NK-92 treated with Interleukin-12 subunit alpha and Interleukin-12 subunit beta, amount 100 ng/mL, for 24 hours (cell line): ENCODE measurements around the gene COL9A2.

Source experiments
- DNase-seq: peaks from one replicate; lab custom pipeline; 2025; lab: John Stamatoyannopoulos, UW

COL9A2 gene

DNA sequence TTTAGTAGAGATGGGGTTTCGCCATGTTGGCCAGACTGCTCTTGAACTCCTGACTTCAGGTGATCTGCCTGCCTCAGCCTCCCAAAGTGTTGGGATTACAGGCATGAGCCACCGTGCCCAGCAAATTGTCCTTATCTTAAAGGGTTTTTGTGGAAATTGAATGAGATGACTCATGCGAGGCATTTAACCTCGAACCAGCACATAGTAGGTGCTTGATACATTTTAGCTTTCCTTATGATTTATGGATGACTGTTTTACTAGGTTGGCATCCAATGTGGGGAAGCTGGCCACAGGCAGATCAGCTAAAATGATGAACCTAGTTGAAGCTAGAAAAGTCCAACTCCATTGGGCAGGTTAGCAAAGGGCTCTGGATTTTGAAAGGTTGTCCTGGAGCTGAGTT, 1.4 kb upstream of the COL9A2 start:
- no peak for DNase-seq

DNA sequence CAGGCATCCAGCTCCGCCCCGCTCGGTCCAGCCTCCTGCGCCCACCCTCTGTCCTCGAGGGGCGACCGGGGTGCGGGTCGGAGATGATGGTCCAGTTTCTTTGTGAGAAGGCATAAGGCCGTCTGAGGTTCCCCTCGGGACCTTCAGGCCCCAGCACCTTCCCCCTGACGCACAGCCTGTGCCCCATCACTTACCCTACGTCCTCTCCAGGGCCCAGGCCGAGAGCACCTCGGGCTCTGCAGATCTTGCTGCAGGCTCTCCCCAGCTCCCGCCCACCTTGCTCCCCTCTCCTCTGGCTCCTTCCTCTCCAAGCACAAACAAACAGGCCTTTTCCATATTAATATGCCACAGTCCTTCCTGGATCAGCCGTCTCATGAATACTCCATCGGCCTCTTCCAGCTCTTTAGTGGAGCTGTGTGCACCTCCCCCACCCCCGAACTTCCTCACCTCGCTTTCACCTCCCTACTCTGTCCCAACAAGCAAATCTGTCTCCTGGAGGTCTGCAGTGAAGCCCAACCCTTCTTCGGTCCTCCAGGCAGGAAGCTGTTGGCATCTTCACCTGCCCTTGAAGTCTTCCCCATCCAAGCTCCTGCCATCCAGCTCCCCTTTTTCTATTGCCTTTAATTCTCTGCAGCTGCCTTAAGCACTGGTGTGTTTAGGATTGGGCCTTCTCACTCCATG, 448 bp upstream of the COL9A2 start:
- no peak for DNase-seq

DNA sequence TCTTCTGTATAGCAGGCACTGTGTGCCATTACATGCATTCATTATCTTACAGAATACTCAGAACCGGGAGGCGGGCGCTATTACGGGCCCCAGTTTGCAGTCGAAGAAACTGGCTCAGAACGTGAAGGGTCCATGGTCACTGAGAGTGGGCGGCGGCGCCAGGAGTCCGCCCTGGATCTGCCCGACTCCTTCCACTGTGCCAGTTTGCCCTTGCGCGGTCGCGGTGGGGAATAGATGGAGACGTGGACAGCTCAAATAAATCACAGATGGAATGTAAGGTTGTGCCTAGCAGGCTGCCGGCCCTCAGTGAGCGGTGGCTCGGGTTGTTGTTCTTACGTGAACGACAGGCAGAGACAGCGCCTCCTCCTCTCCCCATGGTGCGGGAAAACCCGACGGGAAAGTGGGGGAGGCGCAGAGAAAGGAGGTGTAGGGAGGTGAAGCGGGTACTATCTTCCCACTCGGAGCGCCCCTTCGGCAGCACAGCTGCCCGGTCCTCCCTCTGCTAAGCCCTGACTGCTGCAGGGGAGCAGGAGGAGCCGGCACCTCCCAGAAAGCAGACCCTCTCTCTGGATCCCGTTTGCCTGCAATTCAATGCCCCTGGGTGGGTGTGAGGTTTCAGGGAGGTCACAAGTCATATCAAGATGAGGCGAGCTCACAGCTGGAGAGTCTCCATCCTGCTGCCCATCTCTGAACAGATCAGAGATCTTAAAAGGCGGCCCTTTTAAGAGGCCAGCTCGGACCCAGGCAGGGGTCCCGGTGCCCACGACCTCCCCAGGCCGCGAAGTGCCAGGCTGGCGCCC, 1.1 kb downstream of the COL9A2 start:
- no peak for DNase-seq

DNA sequence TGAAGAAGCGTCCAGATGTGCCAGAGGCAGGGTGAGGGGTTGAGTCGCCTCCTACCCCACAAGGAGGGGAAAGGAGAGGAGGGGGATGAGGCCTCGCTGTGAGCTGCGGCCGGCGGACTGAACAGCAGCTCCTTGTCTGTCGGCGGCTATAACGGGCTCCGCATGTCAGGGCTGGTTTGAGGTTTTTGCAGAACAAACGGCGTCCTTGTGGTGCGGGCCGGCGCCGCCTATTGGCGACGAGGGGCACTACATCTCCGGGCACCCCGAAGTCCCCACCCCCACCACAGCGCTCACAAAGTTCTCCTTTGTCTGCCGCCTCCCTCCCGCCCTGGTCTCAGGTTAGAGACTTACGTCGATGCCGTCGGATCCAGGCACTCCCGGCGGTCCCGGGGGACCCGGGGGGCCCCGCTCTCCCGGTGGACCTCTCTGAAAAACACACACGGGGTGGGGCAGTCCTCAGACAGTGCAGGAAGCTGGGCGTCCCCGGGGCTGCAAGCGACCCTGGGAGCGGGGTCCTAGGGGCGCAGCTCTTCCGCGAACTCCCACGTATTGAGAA, 1.8 kb downstream of the COL9A2 start:
- peak; percentile 34 for DNase-seq

DNA sequence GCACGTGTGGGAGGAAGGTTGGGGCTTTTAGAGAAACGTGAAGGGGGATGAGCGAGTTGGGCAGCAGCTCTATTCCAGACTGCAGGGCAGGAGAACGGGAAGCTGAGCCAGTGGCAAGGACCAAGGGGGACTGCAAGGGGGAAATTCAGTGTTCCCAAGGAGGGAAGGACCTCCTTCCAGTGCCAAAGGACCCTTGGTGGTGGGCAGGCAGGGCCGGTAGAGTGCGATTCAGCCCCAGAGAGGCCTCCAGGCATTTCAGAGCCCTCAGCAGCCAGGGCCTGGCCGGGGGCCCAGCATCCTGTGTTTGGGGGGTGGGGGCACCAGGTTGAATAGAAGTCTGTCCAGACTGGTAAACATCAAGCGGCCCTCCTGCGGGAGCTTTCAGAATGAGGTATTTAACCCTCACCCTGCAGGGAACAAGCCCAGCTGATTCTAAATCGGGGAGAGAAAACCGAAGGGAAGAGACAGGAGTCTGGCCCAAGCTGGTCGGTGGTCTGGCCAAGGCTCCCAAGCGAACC, 2.3 kb downstream of the COL9A2 start:
- no peak for DNase-seq

DNA sequence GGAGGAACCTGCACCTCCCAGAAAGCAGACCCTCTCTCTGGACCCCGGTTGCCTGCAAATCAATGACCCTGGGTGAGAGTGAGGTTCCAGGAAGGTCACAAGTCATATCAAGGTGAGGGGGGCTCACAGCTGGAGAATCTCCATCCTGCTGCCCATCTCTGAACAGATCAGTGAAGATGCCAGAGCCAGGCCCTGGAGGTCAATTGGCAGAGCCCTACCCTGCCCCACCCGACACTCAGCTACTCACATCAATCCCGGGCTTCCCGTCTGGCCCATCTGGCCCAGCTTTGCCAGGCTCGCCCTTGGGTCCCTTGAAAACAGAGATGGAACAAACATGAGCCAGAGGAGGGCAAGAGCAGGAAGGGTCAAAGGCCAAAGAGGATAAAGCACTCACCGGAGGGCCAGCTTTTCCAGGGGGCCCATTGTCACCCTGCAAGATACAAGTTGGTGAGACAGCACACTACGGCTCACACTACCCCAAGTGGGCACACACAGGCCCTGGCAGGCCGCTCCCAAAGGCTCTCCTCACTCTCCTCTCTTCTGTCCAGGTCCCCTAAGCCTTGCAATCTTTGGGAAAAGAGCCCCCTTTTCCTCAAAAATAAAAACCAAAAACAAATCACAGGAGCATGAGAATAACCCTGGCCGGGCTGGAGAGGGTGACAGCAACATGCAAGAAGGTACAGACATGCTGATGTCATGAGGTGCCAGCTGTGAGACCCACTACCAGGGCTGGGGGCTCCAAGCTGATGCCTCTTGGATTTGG, 2.9 kb downstream of the COL9A2 start:
- DNase-seq, result no peak

DNA sequence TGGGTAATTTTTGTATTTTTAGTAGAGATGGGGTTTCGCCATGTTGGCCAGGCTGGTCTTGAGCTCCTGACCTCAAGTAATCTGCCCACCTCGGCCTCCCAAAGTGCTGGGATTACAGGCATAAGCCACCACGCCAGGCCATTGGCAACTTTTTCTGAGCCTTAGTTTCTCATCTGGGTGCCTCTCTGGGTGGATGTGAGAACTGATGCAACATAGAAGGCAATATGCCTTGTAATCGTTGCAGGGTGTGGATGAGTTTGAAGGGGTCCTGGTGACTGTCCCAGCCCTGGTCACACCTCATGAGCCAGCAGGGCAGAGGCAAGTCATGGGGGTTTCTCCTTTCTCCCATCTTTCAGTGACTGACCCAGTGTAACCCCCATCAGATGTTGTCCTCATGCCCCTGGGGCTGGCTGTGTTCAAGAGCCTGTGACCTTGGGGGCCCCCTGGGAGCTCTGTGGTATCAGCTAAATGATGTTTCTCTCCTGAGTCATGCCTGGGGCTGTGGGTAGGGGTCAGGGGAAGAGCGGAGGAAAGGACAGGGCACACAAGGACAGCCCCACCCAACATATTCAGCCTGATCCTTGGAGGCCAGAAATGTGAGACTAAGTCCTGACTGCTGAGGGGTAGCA, 3.6 kb downstream of the COL9A2 start:
- DNase-seq, result no peak

DNA sequence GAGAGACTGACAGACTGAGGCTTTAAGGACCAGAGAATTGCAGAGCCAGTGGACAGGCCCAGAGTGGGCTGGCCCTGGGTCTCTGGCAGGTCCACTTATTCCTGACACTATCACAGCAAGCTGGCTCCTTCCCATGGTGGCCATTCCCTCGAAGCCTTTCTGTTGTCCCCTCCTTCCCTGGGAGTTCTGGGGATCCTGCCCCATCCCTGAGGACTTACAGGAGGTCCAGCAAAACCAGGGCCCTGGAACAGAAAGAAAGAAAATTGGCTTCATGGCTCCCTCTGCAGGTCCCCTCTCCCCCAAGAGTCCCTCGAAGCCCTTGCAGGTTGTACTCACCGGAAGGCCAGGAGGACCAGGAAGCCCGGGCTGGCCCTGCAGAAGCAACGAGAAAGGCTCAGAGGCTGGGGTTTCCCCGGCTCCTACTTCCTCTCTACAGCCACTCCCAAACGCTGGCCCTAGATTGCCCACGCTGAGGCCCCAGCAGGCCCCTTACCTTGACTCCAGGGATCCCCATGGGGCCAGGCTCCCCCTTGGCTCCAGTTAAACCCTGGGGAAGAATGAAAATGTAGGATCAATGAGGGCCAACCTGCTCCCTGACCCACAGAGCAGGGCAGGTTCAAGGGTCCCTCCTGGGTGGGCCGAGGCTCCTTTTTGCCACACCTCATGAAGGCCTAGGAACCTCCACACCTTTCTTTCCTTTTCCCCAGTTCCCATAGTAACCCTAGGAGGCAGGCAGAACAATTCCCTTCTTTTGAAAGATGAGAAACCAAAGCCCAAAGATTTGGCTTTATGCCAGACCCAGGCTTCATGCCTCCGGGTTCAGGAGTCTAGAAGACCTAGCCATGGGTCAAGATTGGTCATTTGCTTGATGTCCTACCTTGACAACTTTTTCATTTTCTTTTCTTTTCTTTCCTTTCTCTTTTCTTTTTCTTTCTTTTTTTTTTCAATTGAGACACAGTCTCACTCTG, 4.6 kb downstream of the COL9A2 start:
- no peak for DNase-seq

DNA sequence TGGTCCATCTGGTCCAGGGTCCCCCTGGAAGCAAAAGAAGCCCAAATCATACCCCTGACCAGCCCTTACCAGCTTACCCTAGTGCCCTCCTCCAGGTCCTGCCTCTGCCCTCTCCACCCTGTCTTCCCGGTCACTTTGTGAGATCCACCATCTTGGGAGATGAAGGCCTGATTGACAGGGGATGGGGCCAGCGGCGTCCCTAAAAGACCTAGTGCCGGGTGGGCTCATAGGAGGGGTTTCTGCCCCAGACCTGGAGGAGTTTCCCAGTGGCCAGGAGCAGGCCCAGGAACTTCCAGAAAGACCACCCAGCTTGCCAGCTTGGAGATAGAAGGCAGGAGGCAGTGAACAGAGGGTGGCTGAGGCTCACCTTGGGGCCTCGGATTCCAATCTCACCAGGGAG, 5.4 kb downstream of the COL9A2 start:
- no peak for DNase-seq

DNA sequence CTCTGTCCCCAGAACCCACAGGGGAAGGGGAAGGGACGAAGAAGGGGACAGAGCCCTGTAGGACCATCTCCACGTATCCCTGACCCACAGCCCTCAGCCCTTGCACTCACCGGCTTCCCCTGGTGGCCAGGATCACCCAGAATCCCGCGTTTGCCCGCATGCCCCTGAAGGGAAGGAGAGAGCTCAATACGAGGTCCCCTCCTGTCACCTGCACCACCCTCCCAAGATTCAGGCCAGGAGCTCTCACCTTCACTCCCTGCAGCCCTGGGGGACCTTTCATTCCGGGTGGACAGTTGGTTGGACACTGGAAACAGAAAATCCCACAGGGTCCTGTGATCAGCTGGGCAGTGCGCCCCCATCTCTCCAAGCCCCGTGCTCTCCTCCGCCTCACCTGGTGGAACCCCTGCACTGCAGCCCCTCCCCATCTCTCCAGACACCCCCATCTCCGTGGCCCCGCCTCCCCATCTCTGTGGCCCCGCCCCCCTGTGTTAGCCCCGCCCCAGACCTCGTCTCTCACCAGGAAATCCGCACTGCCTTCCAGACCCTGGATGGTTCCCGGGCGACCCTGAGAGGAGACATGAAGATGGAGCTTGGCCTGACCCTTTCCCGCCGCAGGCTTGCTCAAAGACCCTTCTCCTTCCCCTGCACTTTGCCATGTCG, 6.0 kb downstream of the COL9A2 start:
- DNase-seq, result no peak

DNA sequence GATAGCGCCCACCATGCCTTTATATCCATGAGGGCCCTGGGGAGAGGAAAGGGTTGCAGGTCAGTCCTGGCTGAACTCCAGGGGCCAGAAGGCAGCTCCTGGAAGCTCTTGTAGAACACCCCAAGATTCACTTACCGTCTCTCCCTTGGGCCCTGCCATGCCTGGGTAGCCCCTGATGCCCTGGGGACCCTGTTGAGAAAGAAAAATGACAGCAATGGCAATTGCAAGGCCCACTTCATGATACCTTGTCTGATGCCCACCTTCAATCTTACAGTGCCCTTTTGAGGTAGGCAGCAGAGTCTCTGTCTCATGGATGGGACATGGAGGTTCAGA, 7.0 kb downstream of the COL9A2 start:
- DNase-seq, result no peak

DNA sequence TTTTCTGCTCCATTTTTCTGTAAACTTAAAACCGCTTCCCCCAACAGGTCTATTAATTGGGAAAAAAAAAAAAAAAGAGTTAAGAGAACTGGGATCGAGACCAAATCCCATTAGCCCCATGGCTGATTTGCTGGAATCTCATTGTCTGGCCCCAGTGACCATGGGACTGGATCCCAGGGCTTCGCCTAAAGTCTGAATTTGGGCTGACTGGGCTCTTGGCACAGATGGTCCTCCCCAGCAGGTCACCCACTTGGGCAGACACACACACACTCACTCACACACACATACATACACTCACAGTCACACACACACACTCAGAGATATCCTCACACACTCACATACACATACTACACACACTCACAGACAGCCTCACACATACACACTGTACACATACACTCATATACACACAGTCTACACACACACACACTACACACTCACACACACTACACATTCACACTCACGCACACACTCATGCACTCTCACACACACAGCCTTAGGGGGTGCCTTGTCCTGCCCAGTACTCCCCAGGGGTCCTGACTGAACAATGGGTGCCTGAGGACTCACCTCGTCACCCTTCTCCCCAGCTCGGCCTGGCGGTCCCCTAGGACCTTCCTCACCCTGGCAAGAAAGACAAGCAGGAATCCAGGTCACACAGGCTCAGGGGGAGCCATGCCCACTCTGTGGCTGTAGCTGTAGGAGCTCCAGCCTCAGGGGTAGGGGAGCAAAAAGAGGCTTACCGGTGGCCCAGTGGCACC, 7.5 kb downstream of the COL9A2 start:
- no peak for DNase-seq

DNA sequence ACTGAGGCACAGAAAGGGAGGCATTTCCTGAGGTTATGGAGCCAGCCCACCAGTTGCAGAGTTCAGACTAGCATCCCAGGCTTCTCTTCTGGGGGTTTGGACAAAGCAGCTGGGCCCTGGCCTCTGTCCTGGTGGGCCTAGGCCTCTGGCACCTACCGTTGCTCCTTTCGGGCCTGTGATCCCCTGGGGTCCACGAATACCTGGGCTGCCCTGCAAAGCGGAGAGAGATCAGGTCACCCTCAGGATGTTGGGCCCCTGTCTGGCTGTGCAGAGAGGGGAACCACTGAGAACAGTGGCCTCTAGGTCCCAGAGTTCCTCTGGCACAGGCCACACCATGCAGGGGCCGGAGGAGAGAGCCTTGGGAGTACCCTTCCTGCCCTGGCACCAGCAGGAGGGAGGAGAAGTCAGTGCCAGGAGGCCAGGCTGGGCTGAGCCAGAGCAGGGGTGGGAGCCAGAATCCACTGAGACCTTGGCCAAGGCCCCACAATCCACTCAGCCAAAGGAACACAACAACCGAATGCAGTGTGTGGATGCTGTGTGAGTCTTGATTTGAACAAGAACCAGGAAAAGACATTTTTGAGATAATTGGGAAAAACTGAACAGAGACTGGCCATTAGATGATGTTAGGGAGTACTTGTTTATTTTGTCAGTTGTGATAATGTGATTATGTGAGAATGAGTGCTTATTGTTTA, 8.9 kb downstream of the COL9A2 start:
- DNase-seq, result no peak

DNA sequence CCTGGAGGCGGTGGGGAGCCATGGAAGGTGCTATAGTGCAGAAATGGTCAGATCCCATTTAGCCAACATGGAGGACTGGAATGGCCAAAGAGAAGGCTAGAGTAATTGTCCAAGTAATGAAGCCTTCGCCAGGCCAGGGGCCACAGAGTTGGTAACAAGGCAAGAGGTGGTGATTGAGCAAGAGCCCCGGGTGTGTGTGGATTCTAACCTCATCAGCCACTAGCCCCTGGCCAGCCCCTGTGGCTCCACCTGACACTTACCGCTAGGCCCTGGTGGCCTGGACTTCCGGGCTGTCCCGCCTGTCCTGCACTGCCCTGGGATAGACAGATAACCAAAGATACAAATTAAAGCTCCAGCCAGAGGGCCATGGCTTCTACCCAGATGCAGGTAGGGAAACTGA, 9.9 kb downstream of the COL9A2 start:
- DNase-seq, result no peak

DNA sequence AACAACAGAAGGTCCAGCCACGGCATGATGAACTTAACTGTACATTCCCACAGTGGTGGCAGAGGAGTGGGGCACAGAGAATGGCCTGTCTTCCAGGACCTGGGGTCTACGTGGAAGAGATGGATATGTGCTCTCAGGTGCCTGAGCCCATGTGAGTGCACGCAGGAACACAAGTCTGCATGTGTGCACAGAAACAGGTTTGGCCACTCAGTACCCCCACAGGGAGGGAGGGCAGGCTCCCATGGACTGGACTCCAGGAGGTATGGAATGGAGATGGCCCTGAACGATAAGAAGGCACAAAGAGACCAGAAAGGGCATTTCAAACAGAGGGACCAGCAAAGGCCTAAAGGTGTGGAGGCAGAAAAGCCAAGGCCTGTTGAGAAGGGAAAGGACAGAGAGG, 10.8 kb downstream of the COL9A2 start:
- DNase-seq, result no peak

DNA sequence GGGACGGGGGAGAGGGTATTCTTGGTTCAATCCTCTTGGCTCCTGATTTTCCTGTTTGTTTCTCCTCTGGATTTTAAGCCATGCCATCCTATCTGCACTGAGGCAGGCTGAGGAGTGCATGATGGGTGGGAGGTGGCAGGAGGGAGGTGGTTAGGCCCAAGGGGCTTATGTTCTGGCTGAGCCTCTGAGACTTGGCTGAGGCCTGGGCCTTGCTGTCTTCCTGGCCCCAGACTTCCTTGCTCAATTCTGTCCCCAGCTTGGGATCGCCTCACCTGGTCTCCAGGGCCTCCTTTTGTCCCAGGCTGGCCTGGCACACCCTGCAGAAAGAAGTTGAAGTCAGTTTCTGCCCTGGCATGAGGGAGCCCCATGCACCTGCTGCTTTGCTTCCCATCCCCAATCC, 11.2 kb downstream of the COL9A2 start:
- DNase-seq, result no peak

DNA sequence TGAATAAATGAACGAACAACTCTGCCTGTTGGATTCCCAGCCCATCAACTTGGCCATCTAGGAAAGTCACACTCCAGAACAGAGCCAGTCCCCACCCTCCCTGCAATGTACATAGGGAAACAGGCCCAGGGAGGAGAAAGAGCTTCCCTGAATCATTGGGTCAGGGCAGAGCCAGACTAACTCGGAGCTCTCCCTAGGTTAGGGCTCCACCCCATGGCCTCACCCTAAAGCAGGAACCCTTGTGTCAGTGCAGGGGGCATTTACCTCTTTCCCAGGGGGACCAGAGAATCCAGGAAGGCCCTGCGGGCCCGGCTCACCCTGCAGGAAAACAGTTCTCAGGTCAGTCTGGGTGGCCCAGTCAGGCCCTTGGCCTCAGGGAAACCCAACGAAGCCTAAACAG, 11.6 kb downstream of the COL9A2 start:
- DNase-seq, result no peak

DNA sequence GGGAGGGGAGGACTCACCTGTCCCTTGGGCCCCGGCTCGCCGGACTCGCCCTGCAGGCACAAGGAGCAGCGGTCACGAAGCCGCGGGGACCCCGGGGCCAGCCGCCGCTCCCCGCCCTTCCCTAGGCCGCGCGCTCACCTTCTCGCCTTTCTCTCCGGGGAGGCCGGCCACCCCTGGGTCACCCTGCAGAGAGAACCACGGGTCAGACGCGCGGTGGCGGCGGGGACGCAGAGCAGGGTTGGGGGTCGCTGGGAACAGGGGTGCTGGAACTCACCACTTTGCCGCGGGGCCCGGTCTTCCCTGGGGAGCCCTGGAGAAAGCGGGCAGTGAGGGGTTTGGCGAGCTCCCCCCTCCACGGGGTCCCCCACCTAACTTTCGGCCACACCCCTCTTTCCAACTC, 13.3 kb downstream of the COL9A2 start:
- no peak for DNase-seq
